ENCODE data around the gene OST4.
A peak's percentile ranks its signal among the peaks of the same experiment; 100 is the strongest.

OST4 gene

DNA sequence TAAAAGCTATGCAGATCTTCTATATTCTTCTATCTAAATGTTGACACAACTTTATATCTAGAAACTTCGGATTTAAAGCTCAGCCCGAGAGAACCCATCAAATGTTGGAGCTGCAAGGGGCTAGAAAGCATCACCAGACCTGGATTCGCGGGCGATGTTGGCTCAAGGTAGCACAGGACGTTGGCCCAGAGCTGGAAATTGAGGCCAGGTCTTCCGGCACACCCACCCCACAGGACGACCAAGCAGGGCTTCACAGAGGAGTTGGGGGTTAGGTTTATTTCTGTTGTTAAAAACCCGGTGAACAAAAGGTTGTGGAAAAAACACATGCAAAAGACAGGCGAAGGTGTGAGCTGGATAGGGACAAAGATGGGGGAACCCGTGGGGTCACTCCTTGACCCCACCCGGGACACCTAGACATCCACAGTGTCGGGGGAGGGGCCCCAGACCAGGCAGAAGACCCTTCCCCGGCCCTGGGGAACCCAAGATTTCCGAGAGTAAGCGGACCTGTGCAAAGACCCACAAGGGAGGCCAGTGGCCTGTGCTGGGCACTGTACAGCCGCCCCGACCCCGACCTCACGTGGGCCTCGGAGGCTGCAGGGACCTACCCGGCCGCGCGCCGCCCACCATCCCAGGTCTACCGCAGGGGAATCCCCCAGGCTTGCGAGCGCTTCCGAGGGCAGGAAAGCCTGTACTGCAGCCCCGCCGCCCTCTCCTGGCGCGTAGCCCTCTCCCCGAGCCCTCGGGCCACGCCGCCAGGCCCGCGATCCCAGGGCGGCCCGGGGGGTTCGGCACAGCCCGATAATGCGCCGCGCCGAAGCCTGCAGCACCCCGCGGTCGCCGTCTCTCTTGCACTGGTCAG lies 21.8 kb downstream of the OST4 start:
- H3K4me3 ChIP-seq (ENCODE audit: low read depth, low read length) = peak overlapping the region; percentile 65
- TF ChIP-seq, protein P1, sequence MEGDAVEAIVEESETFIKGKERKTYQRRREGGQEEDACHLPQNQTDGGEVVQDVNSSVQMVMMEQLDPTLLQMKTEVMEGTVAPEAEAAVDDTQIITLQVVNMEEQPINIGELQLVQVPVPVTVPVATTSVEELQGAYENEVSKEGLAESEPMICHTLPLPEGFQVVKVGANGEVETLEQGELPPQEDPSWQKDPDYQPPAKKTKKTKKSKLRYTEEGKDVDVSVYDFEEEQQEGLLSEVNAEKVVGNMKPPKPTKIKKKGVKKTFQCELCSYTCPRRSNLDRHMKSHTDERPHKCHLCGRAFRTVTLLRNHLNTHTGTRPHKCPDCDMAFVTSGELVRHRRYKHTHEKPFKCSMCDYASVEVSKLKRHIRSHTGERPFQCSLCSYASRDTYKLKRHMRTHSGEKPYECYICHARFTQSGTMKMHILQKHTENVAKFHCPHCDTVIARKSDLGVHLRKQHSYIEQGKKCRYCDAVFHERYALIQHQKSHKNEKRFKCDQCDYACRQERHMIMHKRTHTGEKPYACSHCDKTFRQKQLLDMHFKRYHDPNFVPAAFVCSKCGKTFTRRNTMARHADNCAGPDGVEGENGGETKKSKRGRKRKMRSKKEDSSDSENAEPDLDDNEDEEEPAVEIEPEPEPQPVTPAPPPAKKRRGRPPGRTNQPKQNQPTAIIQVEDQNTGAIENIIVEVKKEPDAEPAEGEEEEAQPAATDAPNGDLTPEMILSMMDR (IDR thresholded peaks at IDR 0.05; ENCODE audit: borderline replicate concordance, insufficient read depth, low read depth, low read length) = no peak

- H3K4me3 ChIP-seq (ENCODE audit: low read depth, low read length) = no peak overlapping the region
- TF ChIP-seq, protein P1 (IDR thresholded peaks at IDR 0.05; ENCODE audit: borderline replicate concordance, insufficient read depth, low read depth, low read length) = no peak
Measured at GRCh38 chr2:27042985-27043634, 28.3 kb downstream of the OST4 start.

DNA sequence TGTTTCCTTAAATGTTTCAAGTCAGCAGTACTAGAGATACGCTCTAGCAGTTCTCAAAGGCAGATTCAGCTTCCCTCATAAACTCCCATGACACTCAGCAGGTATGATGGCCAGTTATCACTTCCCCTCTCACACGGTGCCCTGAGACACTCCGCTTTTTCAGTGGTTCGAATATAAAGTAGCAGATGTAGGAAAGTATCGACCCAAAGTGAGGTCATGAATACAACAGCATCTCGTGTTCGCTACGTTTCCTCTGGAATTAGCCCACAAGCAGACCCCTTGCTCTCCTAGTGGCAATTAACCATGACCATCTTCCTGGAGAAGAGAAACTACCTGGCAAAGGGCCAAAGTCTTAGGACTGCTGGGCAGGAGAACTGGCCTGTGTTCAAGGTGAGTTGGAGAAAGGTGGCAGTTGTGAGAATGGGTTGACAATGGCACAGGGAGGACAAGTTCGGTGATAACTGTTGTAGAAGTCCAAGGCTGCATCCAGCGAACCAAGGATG lies 29.2 kb downstream of the OST4 start:
- TF ChIP-seq, protein P1 (IDR thresholded peaks at IDR 0.05; ENCODE audit: borderline replicate concordance, insufficient read depth, low read depth, low read length) = no peak
- H3K4me3 ChIP-seq (ENCODE audit: low read depth, low read length) = no peak overlapping the region

DNA sequence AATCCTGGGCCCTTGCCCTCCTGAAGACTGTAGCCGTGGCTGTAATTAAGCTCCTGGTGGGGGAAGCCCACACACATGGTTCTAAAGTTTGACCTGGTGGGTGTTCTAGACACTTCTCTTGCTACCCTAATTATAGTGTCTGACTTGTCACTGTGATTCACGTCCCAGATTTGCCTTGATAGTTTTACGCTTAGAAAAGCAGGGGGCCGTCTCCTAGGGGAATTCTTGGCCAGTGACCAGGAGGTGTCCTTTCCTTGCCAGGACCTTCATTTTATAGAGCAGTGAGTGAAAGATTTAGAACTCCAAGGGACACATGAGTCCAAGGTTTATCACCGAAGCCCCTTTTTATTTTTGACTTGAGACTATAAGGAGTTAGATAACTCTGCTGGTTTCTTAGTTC lies 29.7 kb downstream of the OST4 start:
- H3K4me3 ChIP-seq (ENCODE audit: low read depth, low read length) = no peak overlapping the region

DNA sequence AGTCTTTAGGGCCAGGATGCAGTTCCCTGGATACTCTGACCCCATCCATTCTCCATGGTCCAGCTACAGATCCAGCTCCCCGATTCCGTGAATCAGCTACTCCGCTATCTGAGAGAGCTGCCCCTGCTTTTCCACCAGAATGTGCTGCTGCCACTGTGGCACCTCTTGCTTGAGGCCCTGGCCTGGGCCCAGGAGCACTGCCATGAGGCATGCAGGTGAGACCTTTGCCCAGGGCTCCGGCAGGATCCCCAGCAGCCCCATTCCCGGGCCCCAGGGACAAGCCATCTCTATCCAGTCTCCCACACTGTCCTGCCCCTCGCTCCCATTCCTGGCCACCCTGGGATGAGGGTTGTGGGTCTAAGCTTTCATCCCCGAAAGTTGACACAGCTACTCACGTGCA lies 31.2 kb downstream of the OST4 start:
- no peak overlapping the region for H3K4me3 ChIP-seq (ENCODE audit: low read depth, low read length)
- TF ChIP-seq, protein P1 (IDR thresholded peaks at IDR 0.05; ENCODE audit: borderline replicate concordance, insufficient read depth, low read depth, low read length) = no peak

More for the DNA sequence above, 29.7 kb downstream of the OST4 start:
- TF ChIP-seq, protein P1 (IDR thresholded peaks at IDR 0.05; ENCODE audit: borderline replicate concordance, insufficient read depth, low read depth, low read length) = no peak

- H3K4me3 ChIP-seq (ENCODE audit: low read depth, low read length) = no peak overlapping the region
- TF ChIP-seq, protein P1 (IDR thresholded peaks at IDR 0.05; ENCODE audit: borderline replicate concordance, insufficient read depth, low read depth, low read length) = no peak
Measured at GRCh38 chr2:27039871-27040270, 31.6 kb downstream of the OST4 start.
